Fibroblast of villous mesenchyme (primary cell): ENCODE data around the gene SDHB. TPM values are rescaled to one million over a fixed set of nuclear protein-coding genes. Genes with fewer than 3 reads are reported as not detected.

Source experiments
- DNase-seq: peaks from one replicate; pipeline ENCODE4 v3.0.0-alpha.2; 2010; ENCODE audit warnings: low read depth
- H3K4me3 ChIP-seq: 2 replicates; pipeline ENCODE4 v1.5.1; 2011; ENCODE audit warnings: low read depth, mild to moderate bottlenecking, low read length
- total RNA-seq: library from RNA; depleted of rRNA; stranded (reverse); fragments of >200 nt; gene quantifications from 2 replicates; pipeline ENCODE4 v1.2.3, GENCODE V29; 2012
- TF ChIP-seq, protein P1 (sequence below): IDR thresholded peaks from 2 replicates; pipeline ENCODE4 v1.5.1; 2012; ENCODE audit warnings: low read depth, mild to moderate bottlenecking, low read length; ENCODE audit not compliant: insufficient read depth

Gene SDHB
- total RNA-seq, 1 donor: 123 TPM

DNA sequence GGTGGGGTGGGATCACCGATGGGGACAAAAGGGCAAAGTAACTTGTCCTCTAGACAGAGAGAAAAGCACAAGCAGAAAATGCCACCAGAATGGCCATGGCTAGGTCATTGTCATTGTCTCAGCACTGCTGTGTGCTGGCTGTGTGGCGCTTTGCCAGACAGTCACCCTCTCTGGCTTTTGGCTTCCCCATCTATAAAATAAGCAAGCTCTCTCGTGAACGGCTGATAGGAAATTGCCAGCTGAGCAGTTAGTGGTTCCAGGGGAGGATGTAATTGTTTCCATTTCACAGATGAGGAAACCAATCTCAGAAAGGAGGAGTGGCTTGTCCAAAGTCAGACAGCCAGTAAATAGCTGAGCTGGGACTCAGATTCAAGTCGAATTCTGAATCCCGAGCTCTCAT is 32.9 kb upstream of the SDHB start:
- no peak for DNase-seq
- H3K4me3 ChIP-seq: no peak overlapping the region
- TF ChIP-seq, protein P1, sequence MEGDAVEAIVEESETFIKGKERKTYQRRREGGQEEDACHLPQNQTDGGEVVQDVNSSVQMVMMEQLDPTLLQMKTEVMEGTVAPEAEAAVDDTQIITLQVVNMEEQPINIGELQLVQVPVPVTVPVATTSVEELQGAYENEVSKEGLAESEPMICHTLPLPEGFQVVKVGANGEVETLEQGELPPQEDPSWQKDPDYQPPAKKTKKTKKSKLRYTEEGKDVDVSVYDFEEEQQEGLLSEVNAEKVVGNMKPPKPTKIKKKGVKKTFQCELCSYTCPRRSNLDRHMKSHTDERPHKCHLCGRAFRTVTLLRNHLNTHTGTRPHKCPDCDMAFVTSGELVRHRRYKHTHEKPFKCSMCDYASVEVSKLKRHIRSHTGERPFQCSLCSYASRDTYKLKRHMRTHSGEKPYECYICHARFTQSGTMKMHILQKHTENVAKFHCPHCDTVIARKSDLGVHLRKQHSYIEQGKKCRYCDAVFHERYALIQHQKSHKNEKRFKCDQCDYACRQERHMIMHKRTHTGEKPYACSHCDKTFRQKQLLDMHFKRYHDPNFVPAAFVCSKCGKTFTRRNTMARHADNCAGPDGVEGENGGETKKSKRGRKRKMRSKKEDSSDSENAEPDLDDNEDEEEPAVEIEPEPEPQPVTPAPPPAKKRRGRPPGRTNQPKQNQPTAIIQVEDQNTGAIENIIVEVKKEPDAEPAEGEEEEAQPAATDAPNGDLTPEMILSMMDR: no peak

DNA sequence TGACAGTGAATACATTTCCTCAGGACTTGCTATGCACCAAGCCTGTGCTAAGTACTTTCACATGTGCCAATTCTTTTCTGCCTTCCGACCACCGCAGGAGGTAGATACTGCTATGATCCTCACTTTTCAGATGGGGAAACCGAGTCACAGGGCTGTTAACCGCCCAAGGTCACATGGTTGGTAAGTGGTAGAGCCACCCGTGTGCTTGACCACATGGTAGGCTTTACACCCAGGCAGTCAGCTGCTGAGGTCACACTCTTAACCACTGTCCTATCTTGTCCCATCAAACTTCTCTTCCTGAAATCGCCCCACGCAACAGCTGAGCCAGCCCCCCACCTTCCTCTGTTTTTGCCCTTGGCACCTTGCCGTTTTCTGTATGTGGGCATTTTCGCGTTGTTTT is 31.0 kb upstream of the SDHB start:
- TF ChIP-seq, protein P1: no peak
- H3K4me3 ChIP-seq: no peak overlapping the region
- no peak for DNase-seq

DNA sequence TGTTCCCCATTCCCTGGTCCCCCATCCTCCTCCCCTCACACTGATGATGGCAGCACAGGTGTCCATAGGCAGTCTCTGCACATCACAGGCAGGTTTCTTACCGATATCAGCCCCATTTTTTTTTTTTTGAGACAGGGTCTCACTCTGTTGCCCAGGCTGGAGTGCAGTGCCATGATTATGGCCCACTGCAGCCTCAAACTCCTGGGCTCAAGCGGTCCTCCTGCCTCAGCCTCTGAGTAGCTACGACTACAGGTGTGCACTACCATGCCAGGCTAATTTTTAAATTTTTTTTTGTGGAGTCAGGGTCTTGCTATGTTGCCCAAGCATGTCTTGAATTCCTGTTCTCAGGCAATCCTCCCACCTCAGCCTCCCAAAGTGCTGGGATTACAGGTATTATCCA is 28.9 kb upstream of the SDHB start:
- no peak overlapping the region for H3K4me3 ChIP-seq
- TF ChIP-seq, protein P1: no peak
- DNase-seq: no peak

DNA sequence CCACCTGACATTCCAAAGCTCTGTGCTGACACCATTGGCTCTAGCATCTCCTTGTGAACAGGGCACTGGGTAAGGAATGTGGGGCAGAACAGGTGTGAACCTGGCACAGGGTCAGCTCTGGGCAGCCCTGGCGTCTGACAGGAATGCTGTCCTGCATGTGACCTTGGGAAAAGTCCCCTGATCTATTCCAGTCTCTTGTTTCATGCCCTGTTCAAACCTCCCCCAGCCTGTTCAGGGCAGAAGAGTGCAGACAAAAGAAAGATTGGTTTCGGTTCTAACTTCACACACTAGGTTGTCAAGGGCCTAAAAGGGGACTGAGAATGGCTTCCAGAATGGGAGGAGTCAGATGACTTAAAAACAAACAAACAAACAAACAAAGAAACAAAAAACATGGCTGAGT is 27.6 kb upstream of the SDHB start:
- DNase-seq: no peak
- H3K4me3 ChIP-seq: no peak overlapping the region
- TF ChIP-seq, protein P1: no peak

DNA sequence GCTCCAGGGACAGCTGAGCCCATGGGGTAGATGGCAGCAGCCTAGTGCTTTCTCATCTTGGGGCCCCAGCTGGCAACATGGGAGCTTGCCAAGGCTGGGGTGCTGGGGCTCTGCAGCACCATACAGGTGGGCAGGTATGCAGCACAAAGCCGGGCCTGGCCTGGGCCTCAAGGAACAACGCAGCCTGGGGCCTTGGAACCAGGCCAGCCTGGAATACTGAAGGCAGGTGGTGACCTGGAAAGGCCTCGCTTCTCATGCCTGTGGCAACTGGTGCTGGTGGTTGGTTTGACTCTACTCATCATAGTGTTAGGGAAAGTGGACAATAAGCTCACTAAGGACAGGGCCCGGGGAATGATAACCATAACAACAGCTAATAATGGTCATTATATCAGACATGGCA is 27.0 kb upstream of the SDHB start:
- no peak overlapping the region for H3K4me3 ChIP-seq
- TF ChIP-seq, protein P1: no peak
- DNase-seq: no peak

DNA sequence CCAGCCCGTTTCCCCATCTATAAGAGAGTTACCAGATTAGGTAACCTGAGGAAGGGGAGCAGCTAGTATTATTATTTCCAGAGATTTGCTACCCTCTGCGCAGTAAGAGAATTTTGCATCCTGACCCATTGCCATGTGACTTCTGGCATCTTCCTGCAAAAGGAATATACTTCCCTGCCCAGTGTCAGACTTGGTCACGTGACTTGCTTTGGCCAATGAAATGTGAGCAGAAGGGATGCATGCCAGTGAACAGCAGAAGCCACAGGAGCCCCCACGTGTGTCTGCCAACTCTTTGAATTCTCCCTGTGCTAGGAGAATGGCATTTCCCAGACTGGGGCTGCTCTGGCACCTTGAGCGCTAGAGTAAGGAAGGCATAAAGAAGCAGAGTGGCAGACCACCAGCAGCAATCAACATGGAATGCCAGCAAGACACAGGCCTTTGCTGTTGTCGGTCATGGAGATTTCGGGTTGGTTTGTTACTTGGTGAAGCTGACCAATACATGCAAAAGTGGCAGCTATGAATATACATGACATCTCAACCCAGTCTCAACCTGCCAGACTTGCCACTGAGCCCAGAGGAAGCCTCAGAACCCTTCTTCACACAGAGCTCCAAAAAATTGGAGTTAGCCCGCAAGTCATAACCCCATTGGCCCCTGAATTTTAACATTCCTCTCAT is 26.4 kb upstream of the SDHB start:
- no peak for DNase-seq
- TF ChIP-seq, protein P1: no peak
- no peak overlapping the region for H3K4me3 ChIP-seq
